DND-41 (cell line): Measurements from ENCODE around the gene MDC1.
A peak's percentile ranks its signal among the peaks of the same experiment; 100 is the strongest.

Experiments used
- ATAC-seq: fragments of 200-7000 bp; cut with Tn5 transposase; 3 replicates; pipeline ENCODE4 v1.9.1; 2021; ENCODE audit warnings: low read depth; ENCODE audit not compliant: insufficient read depth
- DNase-seq: peaks from one replicate; pipeline ENCODE4 v3.0.0-alpha.2; 2020
- H2AFZ ChIP-seq: 2 replicates; pipeline ENCODE4 v1.6.0; 2012; ENCODE audit warnings: low read depth, low read length
- H3K27ac ChIP-seq: 2 replicates; pipeline ENCODE4 v1.5.1; 2012; ENCODE audit warnings: low read length, inconsistent platforms
- H3K27me3 ChIP-seq: fragments of 200-600 bp; sonication (generic); 2 replicates; pipeline ENCODE4 v1.6.0; 2012; ENCODE audit warnings: low read length, mild to moderate bottlenecking, inconsistent platforms; ENCODE audit not compliant: insufficient read depth, poor library complexity
- H3K36me3 ChIP-seq: 2 replicates; pipeline ENCODE4 v1.5.1; 2012; ENCODE audit warnings: low read length, inconsistent platforms; ENCODE audit not compliant: insufficient read depth
- H3K4me1 ChIP-seq: 2 replicates; pipeline ENCODE4 v1.5.1; 2012; ENCODE audit warnings: mild to moderate bottlenecking, low read length; ENCODE audit not compliant: insufficient read depth
- H3K4me2 ChIP-seq: 2 replicates; pipeline ENCODE4 v1.6.0; 2012; ENCODE audit warnings: mild to moderate bottlenecking, moderate library complexity, low read length, inconsistent platforms; ENCODE audit not compliant: insufficient read depth
- H3K4me3 ChIP-seq, 2 experiments: fragments of 200-600 bp in 1 of 2; shearing (Covaris generic) in 1 of 2; 2 replicates each; pipeline ENCODE4 v1.5.1; 2012 to 2016; ENCODE audit warnings: inconsistent platforms in 2 of 2, low read length in 2 of 2, mild to moderate bottlenecking in 2 of 2, low read depth in 1 of 2, moderate library complexity in 1 of 2
- H3K79me2 ChIP-seq: 2 replicates; pipeline ENCODE4 v1.6.0; 2012; ENCODE audit warnings: low read length, inconsistent platforms; ENCODE audit not compliant: insufficient read depth
- H3K9ac ChIP-seq: 2 replicates; pipeline ENCODE4 v1.6.0; 2012; ENCODE audit warnings: low read depth, mild to moderate bottlenecking, inconsistent platforms, low read length, moderate library complexity
- H3K9me3 ChIP-seq: 2 replicates; pipeline ENCODE4 v1.5.1; 2012; ENCODE audit warnings: low read length, moderate library complexity, mild to moderate bottlenecking, inconsistent platforms; ENCODE audit not compliant: insufficient read depth, severe bottlenecking
- H4K20me1 ChIP-seq: 2 replicates; pipeline ENCODE4 v1.6.0; 2012; ENCODE audit warnings: low read length; ENCODE audit not compliant: insufficient read depth
- CTCF ChIP-seq: IDR thresholded peaks from 2 replicates; pipeline ENCODE4 v1.5.1; 2012; ENCODE audit warnings: borderline replicate concordance, low read length, moderate library complexity, mild to moderate bottlenecking; ENCODE audit not compliant: poor library complexity, severe bottlenecking; ENCODE audit errors: extremely low read depth
- EZH2 ChIP-seq: IDR thresholded peaks from 3 replicates; pipeline ENCODE4 v1.6.1; 2012; ENCODE audit warnings: borderline replicate concordance, low read depth, mild to moderate bottlenecking, moderate library complexity, low read length, inconsistent platforms; ENCODE audit not compliant: severe bottlenecking

MDC1 gene

GRCh38 chr6:30721198-30722024 is 4.3 kb upstream of the MDC1 start:
- Histone ChIP-seq H3K27ac (peak overlapping the region; percentile 97), H3K79me2 (peaks cover 89% of the 10 kb centered on the region), H3K4me1 (peaks cover 55% of the 10 kb centered on the region), H2AFZ (no peak overlapping the region; the same call in 1 of the 2 replicates), H3K4me3 (peak overlapping the region; percentile 99), H4K20me1 (peaks cover 47% of the 10 kb centered on the region), H3K27me3 (no peaks in the 10 kb centered on the region), H3K4me2 (peak overlapping the region; percentile 86), H3K9me3 (no peaks in the 10 kb centered on the region), H3K9ac (peak overlapping the region; percentile 98), H3K36me3 (peaks cover 57% of the 10 kb centered on the region)
- peak; percentile 31 for TF ChIP-seq CTCF
- TF ChIP-seq EZH2: no peak
- ATAC-seq (peak; percentile 16), DNase-seq (peak; percentile 93)

- Histone ChIP-seq H3K9me3 (no peaks in the 10 kb centered on the region), H3K9ac (peak overlapping the region; percentile 98), H3K4me3 (peak overlapping the region; percentile 99), H3K27ac (peak overlapping the region; percentile 97), H3K4me1 (peaks cover 62% of the 10 kb centered on the region), H2AFZ (no peak overlapping the region; the same call in 1 of the 2 replicates), H3K4me2 (peak overlapping the region; percentile 24), H4K20me1 (peaks cover 43% of the 10 kb centered on the region), H3K27me3 (no peaks in the 10 kb centered on the region), H3K79me2 (peaks cover 91% of the 10 kb centered on the region), H3K36me3 (peaks cover 53% of the 10 kb centered on the region)
- TF ChIP-seq CTCF: no peak
- TF ChIP-seq EZH2: no peak
- DNase-seq (peak; percentile 78), ATAC-seq (no peak)
Measured at GRCh38 chr6:30720738-30721197, 3.7 kb upstream of the MDC1 start.

GRCh38 chr6:30719791-30720737 is 3.0 kb upstream of the MDC1 start, which contains the start of gene TUBB:
TSS of gene TUBB (plus strand) at chr6:30720352. CDS start at chr6:30720507, 155 bp downstream.
- Histone ChIP-seq H3K4me3 (peak within 1 kb of the TSS; percentile 99), H3K9me3 (no peaks in the 10 kb centered on the region), H3K36me3 (peaks cover 48% of the 10 kb centered on the region), H2AFZ (peak within 1 kb of the TSS; percentile 43), H3K27ac (peak within 1 kb of the TSS; percentile 97), H3K9ac (peak within 1 kb of the TSS; percentile 98), H3K27me3 (no peaks in the 10 kb centered on the region), H3K4me1 (peaks cover 60% of the 10 kb centered on the region), H4K20me1 (peaks cover 37% of the 10 kb centered on the region), H3K79me2 (peaks cover 86% of the 10 kb centered on the region), H3K4me2 (peak within 1 kb of the TSS; percentile 63)
- TF ChIP-seq EZH2 (no peak), CTCF (peak; percentile 22)
- peak; percentile 98 for DNase-seq
- peak; percentile 70 for ATAC-seq
